GM12891 (cell line): ENCODE data around the gene CHD9.

ENCODE experiments used
- DNase-seq: peaks from one replicate; pipeline ENCODE4 v3.0.0; 2011; ENCODE audit warnings: low spot score; ENCODE audit not compliant: insufficient read length
- FAIRE-seq: peaks from 2 replicates; lab custom pipeline; 2011; peaks lifted over from hg19 to GRCh38; lab: Jason Lieb, UNC
- PAX5 ChIP-seq: IDR thresholded peaks from 2 replicates; pipeline ENCODE4 v1.6.1; 2011; ENCODE audit warnings: low read length, moderate library complexity, mild to moderate bottlenecking; ENCODE audit not compliant: insufficient read depth, severe bottlenecking
- POLR2A ChIP-seq: IDR thresholded peaks from 2 replicates; pipeline ENCODE4 v1.6.1; 2011; ENCODE audit warnings: low read depth, low read length, control low read depth
- POLR2AphosphoS5 ChIP-seq: IDR thresholded peaks from 2 replicates; pipeline ENCODE4 v1.6.1; 2011; ENCODE audit warnings: low read depth, low read length, control low read depth
- POU2F2 ChIP-seq: IDR thresholded peaks from 2 replicates; pipeline ENCODE4 v1.6.1; 2011; ENCODE audit warnings: low read depth, mild to moderate bottlenecking, control low read depth, low read length, moderate library complexity
- SPI1 ChIP-seq: IDR thresholded peaks from 2 replicates; pipeline ENCODE4 v1.6.1; 2011; ENCODE audit warnings: low read depth, low read length, control low read depth
- TAF1 ChIP-seq: IDR thresholded peaks from 2 replicates; pipeline ENCODE4 v1.6.1; 2011; ENCODE audit warnings: low read depth, low read length, control low read depth

CHD9 gene

GRCh38 chr16:53078247-53078646 is 23.5 kb downstream of the CHD9 start:
- no peak for DNase-seq
- FAIRE-seq = no peak
- TF ChIP-seq TAF1 = no peak
- no peak for TF ChIP-seq POU2F2
- no peak for TF ChIP-seq SPI1
- no peak for TF ChIP-seq PAX5
- TF ChIP-seq POLR2AphosphoS5 = no peak
- TF ChIP-seq POLR2A = no peak

- FAIRE-seq = no peak
- DNase-seq = no peak
- TF ChIP-seq PAX5 (no peak), TAF1 (no peak), SPI1 (no peak), POU2F2 (no peak), POLR2A (no peak), POLR2AphosphoS5 (no peak)
Observed at GRCh38 chr16:53078765-53079485, 24.1 kb downstream of the CHD9 start.

GRCh38 chr16:53080345-53081031 is 25.7 kb downstream of the CHD9 start:
- TF ChIP-seq PAX5 (no peak), POLR2A (no peak), POU2F2 (no peak), SPI1 (no peak), TAF1 (no peak), POLR2AphosphoS5 (no peak)
- DNase-seq (no peak), FAIRE-seq (no peak)

DNA sequence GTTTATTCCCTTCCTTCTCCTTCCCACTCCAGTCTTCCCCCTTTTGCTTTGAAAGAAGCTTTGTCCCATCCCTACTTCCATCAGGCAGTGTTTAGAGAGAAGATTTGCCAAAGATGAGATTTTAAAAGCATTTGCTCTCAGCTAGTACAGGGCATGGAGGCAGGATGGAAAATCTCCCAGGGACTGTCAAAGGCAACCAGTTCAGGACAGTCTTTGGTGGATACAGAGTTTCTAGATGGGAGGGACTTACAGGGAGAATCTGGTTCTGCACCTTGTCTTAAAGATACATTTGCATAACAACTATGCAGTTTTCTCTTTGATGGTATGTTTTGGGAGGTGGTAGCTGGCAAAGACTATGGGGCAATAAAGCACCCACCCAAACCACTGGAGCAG is 26.2 kb downstream of the CHD9 start:
- DNase-seq (no peak), FAIRE-seq (no peak)
- no peak for TF ChIP-seq POU2F2
- no peak for TF ChIP-seq PAX5
- TF ChIP-seq POLR2A = no peak
- no peak for TF ChIP-seq POLR2AphosphoS5
- TF ChIP-seq TAF1 = no peak
- no peak for TF ChIP-seq SPI1

DNA sequence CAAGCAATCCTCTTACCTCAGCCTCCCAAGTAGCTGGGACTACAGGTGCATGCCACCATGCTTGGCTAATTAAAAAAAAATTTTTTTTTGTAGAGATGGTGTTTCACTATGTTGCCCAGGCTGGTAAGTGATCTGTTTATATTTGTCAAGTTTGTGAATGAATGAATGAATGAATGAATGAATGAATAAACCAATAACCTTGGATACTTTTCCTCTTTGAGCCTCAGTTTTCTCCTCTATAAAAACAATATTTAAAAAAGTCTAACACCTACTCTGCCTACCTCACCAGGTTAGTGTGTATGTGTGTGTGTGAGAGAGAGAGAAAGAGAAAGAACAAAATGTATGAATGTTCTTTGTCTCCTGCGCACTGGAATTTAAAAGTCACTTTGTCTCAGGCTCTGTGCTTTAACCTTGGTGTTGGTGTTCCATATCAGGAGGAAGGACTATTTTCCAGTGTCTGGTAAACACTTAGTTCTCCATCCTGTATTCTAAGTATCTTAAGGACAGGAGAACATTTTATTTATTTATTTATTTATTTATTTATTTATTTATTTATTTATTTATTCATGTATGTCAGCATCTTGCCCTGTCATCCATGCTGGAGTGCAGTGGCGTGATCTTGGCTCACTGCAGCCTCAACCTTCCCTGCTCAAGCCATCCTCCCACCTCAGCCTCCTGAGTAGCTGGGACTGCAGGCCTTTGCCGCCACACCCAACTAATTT is 27.1 kb downstream of the CHD9 start:
- no peak for TF ChIP-seq PAX5
- no peak for TF ChIP-seq POLR2AphosphoS5
- no peak for TF ChIP-seq SPI1
- no peak for TF ChIP-seq POU2F2
- no peak for TF ChIP-seq POLR2A
- TF ChIP-seq TAF1 = no peak
- no peak for DNase-seq
- FAIRE-seq = no peak

DNA sequence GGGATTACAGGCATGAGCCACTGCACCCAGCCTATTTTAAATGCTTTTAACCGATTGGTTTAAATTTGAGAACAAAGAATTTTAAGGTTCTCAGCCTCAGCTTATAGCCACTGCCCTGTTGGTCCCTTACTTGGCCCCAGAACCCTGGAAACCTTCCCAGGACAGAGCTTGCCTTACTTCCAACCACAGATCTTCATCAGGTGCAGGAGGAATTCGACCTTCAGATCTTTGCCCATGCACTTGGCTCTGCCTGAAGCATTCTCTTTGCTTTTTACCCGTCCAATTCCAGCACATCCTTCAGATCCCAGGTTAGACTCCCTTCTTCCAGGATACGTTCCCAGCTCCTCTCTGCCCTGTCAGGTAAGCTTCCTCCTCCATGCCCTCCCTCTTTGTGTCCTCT is 27.7 kb downstream of the CHD9 start:
- no peak for TF ChIP-seq PAX5
- TF ChIP-seq POLR2A = no peak
- TF ChIP-seq TAF1 = no peak
- no peak for TF ChIP-seq POU2F2
- no peak for TF ChIP-seq SPI1
- no peak for TF ChIP-seq POLR2AphosphoS5
- no peak for DNase-seq
- FAIRE-seq = no peak

- no peak for TF ChIP-seq POU2F2
- TF ChIP-seq POLR2AphosphoS5 = no peak
- TF ChIP-seq PAX5 = no peak
- no peak for TF ChIP-seq TAF1
- TF ChIP-seq POLR2A = no peak
- no peak for TF ChIP-seq SPI1
- no peak for FAIRE-seq
- DNase-seq = no peak
Observed at GRCh38 chr16:53083119-53083518, 28.3 kb downstream of the CHD9 start.

GRCh38 chr16:53084141-53084541 is 29.4 kb downstream of the CHD9 start:
- FAIRE-seq = no peak
- no peak for TF ChIP-seq POU2F2
- no peak for TF ChIP-seq PAX5
- TF ChIP-seq TAF1 = no peak
- TF ChIP-seq SPI1 = no peak
- no peak for TF ChIP-seq POLR2A
- TF ChIP-seq POLR2AphosphoS5 = no peak
- no peak for DNase-seq

DNA sequence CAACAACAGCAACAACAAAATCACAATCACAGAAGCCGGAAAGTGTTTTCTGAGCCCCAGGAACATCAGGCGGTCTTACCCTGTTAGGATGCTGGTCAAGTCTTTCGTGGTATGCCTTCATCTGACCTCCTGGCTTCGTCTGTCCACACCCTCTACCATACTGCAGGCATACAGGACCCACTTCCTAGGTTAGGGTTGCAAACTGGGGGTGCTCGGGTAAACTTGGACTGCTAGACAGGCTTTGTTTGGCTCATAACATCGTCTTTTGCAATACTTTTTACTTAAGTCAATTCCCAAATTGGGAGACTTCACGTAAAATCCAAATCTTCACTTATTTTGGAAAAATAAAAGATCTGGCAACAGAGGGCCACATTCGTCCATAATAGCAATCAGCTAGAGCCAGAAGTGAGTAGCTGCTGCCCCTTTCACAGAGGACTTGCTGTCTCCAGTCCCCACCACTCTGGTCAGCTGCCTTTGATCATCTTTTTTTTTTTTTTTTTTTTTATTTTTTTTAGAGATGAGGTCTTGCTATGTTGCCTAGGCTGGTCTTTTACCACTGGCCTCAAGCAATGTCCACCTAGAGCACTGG is 30.0 kb downstream of the CHD9 start:
- DNase-seq (no peak), FAIRE-seq (no peak)
- no peak for TF ChIP-seq POLR2AphosphoS5
- TF ChIP-seq SPI1 = no peak
- no peak for TF ChIP-seq PAX5

DNA sequence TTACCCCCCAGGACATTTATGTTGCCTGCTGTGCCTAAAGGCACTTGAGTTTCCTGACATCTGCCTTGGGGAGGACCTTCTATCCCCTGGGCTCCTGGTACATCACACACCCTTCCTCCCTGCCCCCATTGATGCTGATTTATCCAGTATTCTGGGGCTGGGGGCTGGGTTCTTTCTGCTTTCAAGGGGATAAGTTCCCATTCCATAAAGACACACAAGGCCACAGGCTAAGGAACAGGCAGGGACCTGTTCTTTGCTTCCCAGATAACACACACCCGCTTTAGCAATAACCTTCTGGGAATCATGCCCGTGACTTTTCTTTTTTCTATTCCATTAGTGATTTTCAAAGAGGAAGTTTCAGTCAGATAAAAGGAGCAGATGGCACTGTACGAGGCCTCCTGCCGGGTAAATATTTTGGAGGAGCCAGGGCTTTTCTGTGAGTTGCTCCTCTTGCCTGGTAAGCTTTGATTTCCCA is 30.6 kb downstream of the CHD9 start:
- TF ChIP-seq POU2F2 = no peak
- no peak for TF ChIP-seq POLR2A
- TF ChIP-seq SPI1 = no peak
- TF ChIP-seq TAF1 = no peak
- no peak for TF ChIP-seq POLR2AphosphoS5
- no peak for TF ChIP-seq PAX5
- DNase-seq = no peak
- FAIRE-seq = no peak
